GM20000 (cell line): Measurements from ENCODE around the gene TCFL5.

Experiments used
- DNase-seq: peaks from one replicate; pipeline ENCODE4 v3.0.0; 2012; ENCODE audit warnings: low spot score
- CTCF ChIP-seq: IDR thresholded peaks from 2 replicates; pipeline ENCODE4 v1.5.1; 2012; ENCODE audit warnings: mild to moderate bottlenecking, control low read depth; ENCODE audit errors: extremely low read depth, missing control alignments

Gene TCFL5

GRCh38 chr20:62861726-62862336, at the start of gene TCFL5:
TSS of gene TCFL5 (minus strand) at chr20:62861822. CDS start at chr20:62861670, 152 bp downstream.
- peak; percentile 99 for DNase-seq
- TF ChIP-seq CTCF = no peak

DNA sequence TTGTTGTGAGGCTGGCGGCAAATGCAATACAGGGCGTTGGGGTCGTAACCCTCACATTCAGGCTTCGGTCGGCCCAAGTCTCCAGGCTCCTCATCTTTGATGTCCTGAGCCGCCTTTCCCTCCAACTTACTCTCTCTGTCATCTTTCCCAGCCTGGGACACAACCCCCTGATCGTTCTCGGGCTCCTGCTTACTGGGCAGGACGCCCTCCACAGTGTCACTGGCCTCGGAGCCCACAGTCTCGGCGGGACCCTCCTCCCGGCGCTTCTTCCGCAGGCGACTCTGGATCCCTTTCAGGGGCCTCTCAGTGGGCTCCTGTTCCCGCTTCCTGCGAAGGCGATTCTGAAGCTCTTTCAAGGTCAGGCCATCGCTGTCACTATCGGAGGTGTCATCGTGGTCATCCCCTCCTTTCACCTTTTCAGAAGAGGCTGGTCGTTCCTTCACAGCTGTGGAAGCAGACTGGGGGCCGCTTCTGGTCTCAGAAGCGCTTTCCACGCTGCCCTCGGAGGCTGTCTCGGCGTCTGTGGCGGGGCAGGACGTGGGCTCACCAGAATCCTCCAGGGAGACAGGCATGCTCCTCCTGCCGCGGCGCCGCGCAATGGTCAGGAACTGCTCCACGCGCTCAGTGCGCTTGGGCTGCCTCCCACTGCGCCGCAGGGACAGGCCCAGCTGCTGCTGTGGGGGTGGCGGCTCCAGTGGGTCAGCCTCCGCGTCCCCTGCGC, 49.3 kb upstream of the TCFL5 start:
- no peak for TF ChIP-seq CTCF
- no peak for DNase-seq

GRCh38 chr20:62910217-62910766, 48.7 kb upstream of the TCFL5 start:
- no peak for TF ChIP-seq CTCF

GRCh38 chr20:62908971-62909791, 47.6 kb upstream of the TCFL5 start:
- TF ChIP-seq CTCF = no peak
- DNase-seq = no peak

More at GRCh38 chr20:62910217-62910766, 48.7 kb upstream of the TCFL5 start:
- no peak for DNase-seq

DNA sequence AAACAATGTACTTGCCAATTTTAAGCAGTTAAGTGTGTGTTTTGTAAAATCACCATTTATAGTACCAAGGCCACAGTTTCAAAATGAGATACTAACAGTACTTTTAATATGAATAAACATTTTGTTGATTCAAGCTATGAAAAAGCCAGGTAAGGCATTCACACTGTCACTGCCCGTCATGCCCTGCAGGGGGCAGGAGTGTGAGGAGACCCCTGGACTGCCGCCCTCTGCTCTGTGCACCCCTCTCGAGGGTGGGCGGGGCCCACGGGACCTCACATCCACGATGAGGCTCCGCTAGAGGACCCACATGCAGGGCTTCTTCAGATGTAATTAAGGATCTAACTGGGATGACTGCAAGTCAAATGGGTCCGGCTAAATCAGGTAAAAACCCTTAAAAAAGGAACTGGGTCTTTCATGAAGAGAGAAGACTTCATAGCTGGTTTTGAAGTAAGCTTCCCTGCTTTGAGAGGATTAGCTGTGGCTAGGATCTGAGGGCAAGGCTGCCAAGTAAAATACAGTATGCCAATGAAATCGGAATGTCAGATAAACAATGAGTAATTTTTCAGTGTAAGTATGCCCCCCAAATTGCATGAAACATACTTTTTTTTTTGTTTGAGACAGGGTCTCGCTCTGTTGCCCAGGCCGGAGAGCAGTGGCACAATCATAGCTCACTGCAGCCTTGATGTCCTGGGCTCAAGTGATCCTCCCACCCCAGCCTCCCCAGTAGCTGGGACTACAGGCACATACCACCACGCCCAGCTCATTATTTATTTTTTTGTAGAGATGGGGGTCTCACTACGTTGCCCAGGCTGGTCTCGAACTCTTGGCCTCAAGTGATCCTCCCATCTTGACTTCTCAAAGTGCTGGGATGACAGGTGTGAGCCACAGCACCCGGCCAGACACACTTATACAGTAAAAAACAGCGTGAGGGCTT, 46.0 kb upstream of the TCFL5 start:
- DNase-seq = no peak
- TF ChIP-seq CTCF = no peak

GRCh38 chr20:62906647-62907375, 45.2 kb upstream of the TCFL5 start:
- no peak for TF ChIP-seq CTCF
- no peak for DNase-seq
